C4-2B (cell line): ENCODE measurements around the gene APOE.
"Not testable (repeated sequence)": the region's sequence is repeated elsewhere in the genome, so short reads cannot be mapped to it uniquely, and the experiment has no call there.

Experiments used
- CTCF ChIP-seq: fragments of 450-650 bp; conservative IDR thresholded peaks from 2 replicates; pipeline ENCODE4 v1.5.1; 2017; ENCODE audit warnings: mild to moderate bottlenecking
- ZFX ChIP-seq: fragments of 450-650 bp; IDR thresholded peaks from 2 replicates; pipeline ENCODE4 v1.6.1; 2017

DNA sequence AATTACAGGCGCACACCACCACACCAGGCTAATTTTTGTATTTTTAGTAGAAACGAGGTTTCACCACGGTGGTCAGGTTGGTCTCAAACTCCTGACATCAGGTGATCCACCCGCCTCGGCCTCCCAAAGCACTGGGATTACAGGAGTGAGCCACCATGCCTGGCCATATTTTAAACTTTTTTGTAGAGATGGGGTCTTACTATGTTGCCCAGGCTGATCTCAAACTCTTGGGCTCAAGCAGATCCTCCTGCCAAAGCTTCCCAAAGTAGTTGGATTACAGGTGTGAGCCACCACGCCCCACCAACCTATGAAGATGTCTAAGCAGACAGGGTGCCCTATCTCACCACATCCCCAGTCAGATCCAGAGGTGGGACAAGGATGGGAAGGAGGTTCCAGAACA is 6.3 kb downstream of the APOE start:
- not testable (repeated sequence) for TF ChIP-seq CTCF, ZFX
